H9 (cell line): ENCODE measurements around the gene FAM72B. TPM values are rescaled to one million over a fixed set of nuclear protein-coding genes. Genes with fewer than 3 reads are reported as not detected.
"Not testable (repeated sequence)": the region's sequence is repeated elsewhere in the genome, so short reads cannot be mapped to it uniquely, and the experiment has no call there.

Experiments
- DNase-seq: peaks from one replicate; pipeline ENCODE4 v3.0.0-alpha.2; 2017
- H2AFZ ChIP-seq: one replicate; pipeline ENCODE4 v1.6.1; 2013; ENCODE audit warnings: mild to moderate bottlenecking, low read length, control low read depth, moderate library complexity
- H2AK5ac ChIP-seq: 2 replicates; pipeline ENCODE4 v1.6.1; 2013; ENCODE audit warnings: low read length, control low read depth, mixed read lengths; ENCODE audit not compliant: insufficient read length
- H2BK120ac ChIP-seq: one replicate; pipeline ENCODE4 v1.6.1; 2013; ENCODE audit warnings: low read depth, mild to moderate bottlenecking, low read length, control low read depth, inconsistent platforms; ENCODE audit not compliant: poor library complexity, severe bottlenecking
- H2BK12ac ChIP-seq: 2 replicates; pipeline ENCODE4 v1.6.1; 2013; ENCODE audit warnings: low read length, control low read depth, mixed read lengths, low read depth; ENCODE audit not compliant: insufficient read length
- H2BK15ac ChIP-seq: 2 replicates; pipeline ENCODE4 v1.6.1; 2013; ENCODE audit warnings: low read depth, low read length, control low read depth
- H2BK20ac ChIP-seq: one replicate; pipeline ENCODE4 v1.6.1; 2013; ENCODE audit warnings: low read depth, mild to moderate bottlenecking, low read length, control low read depth, inconsistent platforms; ENCODE audit not compliant: poor library complexity, severe bottlenecking
- H2BK5ac ChIP-seq: 2 replicates; pipeline ENCODE4 v1.6.1; 2013; ENCODE audit warnings: low read length, control low read depth, mixed read lengths; ENCODE audit not compliant: insufficient read length
- H3K14ac ChIP-seq: 2 replicates; pipeline ENCODE4 v1.6.1; 2013; ENCODE audit warnings: low read length, control low read depth; ENCODE audit not compliant: insufficient read depth
- H3K18ac ChIP-seq: 2 replicates; pipeline ENCODE4 v1.6.1; 2013; ENCODE audit warnings: low read depth, mild to moderate bottlenecking, mixed read lengths, low read length, control low read depth; ENCODE audit not compliant: insufficient read length
- H3K23ac ChIP-seq: 2 replicates; pipeline ENCODE4 v1.6.1; 2013; ENCODE audit warnings: low read length, control low read depth, mixed read lengths, low read depth; ENCODE audit not compliant: insufficient read length
- H3K23me2 ChIP-seq: 2 replicates; pipeline ENCODE4 v1.6.1; 2013; ENCODE audit warnings: low read depth, mild to moderate bottlenecking, mixed read lengths, low read length, control low read depth; ENCODE audit not compliant: insufficient read length, poor library complexity, severe bottlenecking
- H3K27ac ChIP-seq: 2 replicates; pipeline ENCODE4 v1.5.1; 2013; ENCODE audit warnings: low read length, control low read depth, mixed read lengths, low read depth; ENCODE audit not compliant: insufficient read length
- H3K27me3 ChIP-seq: 2 replicates; pipeline ENCODE4 v1.6.1; 2013; ENCODE audit warnings: low read length, control low read depth, inconsistent platforms; ENCODE audit not compliant: insufficient read depth
- H3K4ac ChIP-seq: 2 replicates; pipeline ENCODE4 v1.6.1; 2013; ENCODE audit warnings: low read depth, mild to moderate bottlenecking, control low read depth, inconsistent platforms, low read length, moderate library complexity
- H3K4me1 ChIP-seq: 2 replicates; pipeline ENCODE4 v1.6.1; 2013; ENCODE audit warnings: low read length, control low read depth, inconsistent platforms; ENCODE audit not compliant: insufficient read depth
- H3K4me2 ChIP-seq: 2 replicates; pipeline ENCODE4 v1.6.1; 2013; ENCODE audit warnings: low read length, control low read depth, mixed read lengths; ENCODE audit not compliant: insufficient read length, insufficient read depth
- H3K56ac ChIP-seq: 2 replicates; pipeline ENCODE4 v1.6.1; 2013; ENCODE audit warnings: low read depth, mild to moderate bottlenecking, mixed read lengths, low read length, control low read depth; ENCODE audit not compliant: insufficient read length
- H3K79me1 ChIP-seq: 2 replicates; pipeline ENCODE4 v1.6.1; 2013; ENCODE audit warnings: low read depth, mild to moderate bottlenecking, moderate library complexity, low read length, control low read depth, inconsistent platforms; ENCODE audit not compliant: insufficient read depth, poor library complexity, severe bottlenecking
- H3K79me2 ChIP-seq: 2 replicates; pipeline ENCODE4 v1.6.1; 2013; ENCODE audit warnings: low read length, control low read depth, inconsistent platforms; ENCODE audit not compliant: insufficient read depth
- H3K9ac ChIP-seq: 2 replicates; pipeline ENCODE4 v1.6.1; 2013; ENCODE audit warnings: low read length, control low read depth, mixed read lengths; ENCODE audit not compliant: insufficient read length; ENCODE audit errors: extremely low read depth
- H3K9me3 ChIP-seq: one replicate; pipeline ENCODE4 v1.6.1; 2013; ENCODE audit warnings: low read depth, low read length, inconsistent platforms; ENCODE audit not compliant: control insufficient read depth
- H3T11ph ChIP-seq: one replicate; pipeline ENCODE4 v1.6.1; 2013; ENCODE audit warnings: mild to moderate bottlenecking, low read length, control low read depth, inconsistent platforms
- H4K20me1 ChIP-seq: one replicate; pipeline ENCODE4 v1.6.1; 2013; ENCODE audit not compliant: control insufficient read depth, insufficient read length, insufficient read depth
- H4K5ac ChIP-seq: 2 replicates; pipeline ENCODE4 v1.6.1; 2013; ENCODE audit warnings: low read depth, mild to moderate bottlenecking, mixed read lengths, low read length, control low read depth; ENCODE audit not compliant: insufficient read length
- H4K8ac ChIP-seq: replicated peaks from 2 replicates; pipeline ENCODE4 v1.6.1; 2013; ENCODE audit warnings: low read length, control low read depth, mixed read lengths, low read depth; ENCODE audit not compliant: insufficient read length
- H4K91ac ChIP-seq: 2 replicates; pipeline ENCODE4 v1.6.1; 2013; ENCODE audit warnings: low read depth, mild to moderate bottlenecking, moderate library complexity, mixed read lengths, low read length, control low read depth; ENCODE audit not compliant: insufficient read length
- H3K27ac Mint-ChIP-seq, 3 experiments: 2 replicates in 2 of 3; 3 replicates in 1 of 3; pipeline ENCODE4 v1.8.0; 2020 to 2021; ENCODE audit warnings: mixed read lengths in 3 of 3, mild to moderate bottlenecking in 1 of 3, moderate library complexity in 1 of 3
- H3K27me3 Mint-ChIP-seq: 2 replicates; pipeline ENCODE4 v1.8.0; 2021; ENCODE audit warnings: low read depth, mild to moderate bottlenecking, moderate library complexity, mixed read lengths
- H3K36me3 Mint-ChIP-seq, 3 experiments: 2 replicates in 2 of 3; 3 replicates in 1 of 3; pipeline ENCODE4 v1.8.0; 2020 to 2021; ENCODE audit warnings: low read depth in 3 of 3, mixed read lengths in 3 of 3; ENCODE audit not compliant: insufficient read depth in 1 of 3
- H3K4me1 Mint-ChIP-seq, 2 experiments: 2 replicates each; pipeline ENCODE4 v1.8.0; 2020; ENCODE audit warnings: mixed read lengths in 2 of 2
- H3K4me3 Mint-ChIP-seq, 2 experiments: 2 replicates in 1 of 2; 3 replicates in 1 of 2; pipeline ENCODE4 v1.8.0; 2020 to 2021; ENCODE audit warnings: mild to moderate bottlenecking in 2 of 2, mixed read lengths in 2 of 2, moderate library complexity in 1 of 2
- H3K9me3 Mint-ChIP-seq, 2 experiments: 2 replicates in 1 of 2; 3 replicates in 1 of 2; pipeline ENCODE4 v1.8.0; 2020; ENCODE audit warnings: mild to moderate bottlenecking in 2 of 2, mixed read lengths in 2 of 2, moderate library complexity in 1 of 2
- WGBS: extraction: QIAGEN DNeasy Blood & Tissue Kit; methylation state at CpG from one replicate; pipeline ENCODE4 v1.1.7; 2013; ENCODE audit warnings: missing lambda C conversion rate, low lambda C conversion rate, mixed read lengths; ENCODE audit not compliant: insufficient read length; ENCODE audit errors: extremely low coverage; 5-methylcytosine and 5-hydroxymethylcytosine counted together
- total RNA-seq: library from RNA; stranded (reverse); gene quantifications from 2 replicates; pipeline ENCODE4 v1.2.1, GENCODE V29; 2021

Gene FAM72B
- total RNA-seq, 1 experiment from 2014 or later, result 8.5 TPM

DNA sequence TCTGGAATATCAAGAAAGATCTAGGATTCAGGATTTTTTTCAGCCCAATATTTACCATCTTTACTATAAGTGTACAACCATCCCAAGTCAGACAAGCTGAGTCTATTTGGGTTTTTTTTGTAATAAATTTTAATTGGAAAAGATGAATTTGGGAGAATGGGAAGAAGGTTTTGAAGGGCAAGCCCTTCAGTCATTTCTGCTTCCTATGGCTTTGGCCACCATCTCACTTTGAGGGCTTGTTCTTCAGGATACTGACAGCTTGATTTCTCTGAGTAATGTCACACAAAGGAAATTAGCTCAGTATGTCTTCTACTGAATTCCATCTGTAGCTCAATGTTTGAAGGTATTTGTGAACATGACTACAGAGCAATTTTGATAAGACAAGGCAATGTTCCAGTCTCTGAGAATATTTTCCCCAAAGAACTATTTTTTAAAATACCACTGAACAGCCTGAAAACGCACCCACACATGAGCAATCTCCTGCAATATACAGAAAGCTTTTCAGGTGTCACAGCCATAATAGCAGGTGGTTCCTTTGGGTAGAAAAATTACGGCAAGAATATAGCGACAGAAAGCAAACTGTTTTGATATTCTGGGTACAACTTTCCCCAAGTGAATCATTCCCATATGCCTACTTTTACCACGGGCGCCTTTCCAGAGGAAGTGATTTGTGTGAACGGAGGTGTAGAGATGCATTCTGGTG, 22.8 kb downstream of the FAM72B start:
- H2AFZ ChIP-seq, H3K27me3 ChIP-seq, H3K27me3 Mint-ChIP-seq, H3K23ac ChIP-seq, H3K4me1 ChIP-seq, H3K79me2 ChIP-seq, H2AK5ac ChIP-seq, H4K5ac ChIP-seq, H3K4ac ChIP-seq, H3K23me2 ChIP-seq, H3K14ac ChIP-seq, H3K27ac ChIP-seq, H3K79me1 ChIP-seq, H3K4me1 Mint-ChIP-seq, H2BK20ac ChIP-seq, H3K27ac Mint-ChIP-seq, H4K8ac ChIP-seq, H3K56ac ChIP-seq, H2BK15ac ChIP-seq, H3K18ac ChIP-seq, H3K9me3 ChIP-seq, H4K20me1 ChIP-seq, H3K36me3 Mint-ChIP-seq, DNase-seq, H2BK12ac ChIP-seq, H3K4me3 Mint-ChIP-seq, H2BK120ac ChIP-seq, H3K9ac ChIP-seq, H3K9me3 Mint-ChIP-seq, H2BK5ac ChIP-seq, H4K91ac ChIP-seq, H3T11ph ChIP-seq, H3K4me2 ChIP-seq: not testable (repeated sequence)
- no CpG with 5 or more reads among the region's 6 CpGs for WGBS

DNA sequence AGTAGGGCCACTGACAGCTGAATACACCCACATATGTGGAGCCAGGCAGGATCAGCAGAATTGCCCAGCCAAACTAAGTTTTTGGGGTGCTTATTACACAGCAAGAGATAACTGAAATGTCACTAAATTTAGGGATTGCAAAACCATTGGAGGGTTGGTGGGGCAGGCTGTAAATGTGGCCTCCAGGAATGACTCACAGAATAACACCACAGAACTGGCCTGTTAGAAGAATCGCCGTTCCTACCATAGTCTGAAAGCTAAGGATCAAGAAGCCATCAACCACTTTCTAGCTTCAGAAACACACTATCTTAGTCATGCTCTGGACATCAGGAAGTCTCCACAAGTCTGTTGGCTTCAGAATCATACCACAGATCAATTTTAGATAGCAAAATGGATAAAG, 24.0 kb downstream of the FAM72B start:
- not testable (repeated sequence) for H4K91ac ChIP-seq, H3K4ac ChIP-seq, H3K14ac ChIP-seq, H4K8ac ChIP-seq, H3K79me1 ChIP-seq, H3K9me3 ChIP-seq, H3K56ac ChIP-seq, DNase-seq, H4K5ac ChIP-seq, H4K20me1 ChIP-seq, H2BK12ac ChIP-seq, H3K4me1 ChIP-seq, H3K23me2 ChIP-seq, H2BK15ac ChIP-seq, H3K79me2 ChIP-seq, H3K9me3 Mint-ChIP-seq, H3T11ph ChIP-seq, H3K4me2 ChIP-seq, H3K27ac ChIP-seq, H2AK5ac ChIP-seq, H3K18ac ChIP-seq, H2AFZ ChIP-seq, H2BK5ac ChIP-seq, H3K4me1 Mint-ChIP-seq, H3K27me3 Mint-ChIP-seq, H3K23ac ChIP-seq, H2BK120ac ChIP-seq, H3K4me3 Mint-ChIP-seq, H3K9ac ChIP-seq, H3K27me3 ChIP-seq, H3K27ac Mint-ChIP-seq, H2BK20ac ChIP-seq, H3K36me3 Mint-ChIP-seq
- whole genome bisulfite sequencing, result no CpG with 5 or more reads among the region's 2 CpGs
